Activated T-cell treated with anti-CD3 and anti-CD28 coated beads for 4 hours (primary cell): ENCODE results near the gene HMGB2.
A peak's percentile ranks its signal among the peaks of the same experiment; 100 is the strongest.

Experiments used
- DNase-seq: peaks from one replicate; pipeline ENCODE4 v3.0.0-alpha.2; 2020

HMGB2 gene

GRCh38 chr4:173334085-173334890, at the start of gene HMGB2:
Gene HMGB2, minus strand, starts transcription at chr4:173334358. Its CDS starts 709 bp downstream, at chr4:173333649.
- DNase-seq, result peak; percentile 100

GRCh38 chr4:173382349-173382748, 48.2 kb upstream of the HMGB2 start:
- no peak for DNase-seq

- DNase-seq, result no peak
Measured at GRCh38 chr4:173381610-173382009, 47.5 kb upstream of the HMGB2 start.

- DNase-seq, result no peak
Measured at GRCh38 chr4:173380987-173381386, 46.8 kb upstream of the HMGB2 start.

- DNase-seq, result no peak
Measured at GRCh38 chr4:173379929-173380328, 45.8 kb upstream of the HMGB2 start.

- no peak for DNase-seq
Measured at GRCh38 chr4:173374588-173374987, 40.4 kb upstream of the HMGB2 start.

GRCh38 chr4:173371292-173372192, 37.4 kb upstream of the HMGB2 start:
- peak; percentile 11 for DNase-seq

GRCh38 chr4:173370477-173371291, 36.5 kb upstream of the HMGB2 start, which contains the start of gene SAP30:
Gene SAP30, plus strand, starts transcription at chr4:173370954. Its CDS starts 229 bp downstream, at chr4:173371183.
- DNase-seq, result peak; percentile 95

- DNase-seq, result no peak
Measured at GRCh38 chr4:173370130-173370476, 35.9 kb upstream of the HMGB2 start.

- DNase-seq, result no peak
Measured at GRCh38 chr4:173367946-173368345, 33.8 kb upstream of the HMGB2 start.

GRCh38 chr4:173367285-173367684, 33.1 kb upstream of the HMGB2 start:
- DNase-seq, result no peak

- DNase-seq, result no peak
Measured at GRCh38 chr4:173365359-173365996, 31.3 kb upstream of the HMGB2 start.

- no peak for DNase-seq
Measured at GRCh38 chr4:173362666-173363065, 28.5 kb upstream of the HMGB2 start.

GRCh38 chr4:173360587-173361221, 26.5 kb upstream of the HMGB2 start:
- DNase-seq, result no peak

- no peak for DNase-seq
Measured at GRCh38 chr4:173357939-173358338, 23.8 kb upstream of the HMGB2 start.

- DNase-seq, result no peak
Measured at GRCh38 chr4:173347467-173347866, 13.3 kb upstream of the HMGB2 start.

GRCh38 chr4:173346074-173346473, 11.9 kb upstream of the HMGB2 start:
- no peak for DNase-seq

GRCh38 chr4:173345648-173346047, 11.5 kb upstream of the HMGB2 start:
- DNase-seq, result no peak

- DNase-seq, result no peak
Measured at GRCh38 chr4:173343832-173344397, 9.8 kb upstream of the HMGB2 start.

GRCh38 chr4:173337463-173337862, 3.3 kb upstream of the HMGB2 start:
- DNase-seq, result no peak
